ENCODE results near the gene TERT.

TERT gene

DNA sequence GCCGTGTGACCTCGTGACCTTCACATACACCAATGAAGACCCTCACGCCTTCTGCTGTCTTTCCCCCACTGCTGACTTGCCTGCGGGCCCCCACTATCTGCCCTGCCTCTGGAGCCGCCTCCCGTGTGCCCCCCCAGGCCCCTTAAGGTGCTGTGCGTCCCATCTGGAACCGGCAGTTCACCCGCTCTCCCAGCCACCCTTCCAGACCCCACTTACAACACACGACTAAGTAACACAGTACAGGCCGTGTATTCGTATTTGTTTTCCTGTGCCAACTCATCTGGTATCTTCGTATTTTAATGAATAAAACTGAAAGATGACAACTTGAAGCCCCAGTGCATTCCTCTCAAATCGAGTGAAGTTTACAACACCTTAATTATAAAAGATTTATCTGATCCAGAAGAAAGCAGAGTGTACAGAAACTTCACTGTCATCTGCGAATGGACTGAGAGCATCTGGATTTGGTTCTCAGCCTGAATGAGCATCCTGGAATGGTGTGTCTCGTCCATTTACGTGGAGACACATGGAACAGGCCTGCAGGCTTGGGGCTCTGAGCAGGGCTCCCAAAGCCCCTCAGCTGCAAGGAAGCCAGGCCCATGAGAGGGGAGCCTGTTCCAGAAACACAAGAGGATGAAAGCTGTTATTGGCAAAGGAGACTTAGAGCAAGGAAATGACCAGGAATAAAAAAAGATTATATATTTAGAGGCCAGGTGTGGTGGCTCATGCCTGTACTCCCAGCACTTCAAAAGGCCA is 21.9 kb upstream of the TERT start:
- Histone ChIP-seq H3K9me3 (ENCODE audit: insufficient read depth, low read length, severe bottlenecking) (no peaks in the 10 kb centered on the region), H4K20me1 (ENCODE audit: insufficient read depth, low read length) (no peaks in the 10 kb centered on the region), H3K4me1 (ENCODE audit: insufficient read depth, low read length) (peaks cover 97% of the 10 kb centered on the region), H2AFZ (ENCODE audit: low read depth, low read length) (no peak overlapping the region), H3K4me3 (ENCODE audit: low read depth in 1 of 2, low read length in 2 of 2) (peak overlapping the region in 1 of 2 experiments; percentile 27; a peak in 1 of 4 replicates), H3K36me3 (ENCODE audit: insufficient read depth, low read length) (peaks cover 46% of the 10 kb centered on the region), H3K27me3 (ENCODE audit: insufficient read depth, low read length, poor library complexity) (no peaks in the 10 kb centered on the region), H3K27ac (ENCODE audit: low read length) (peak overlapping the region; percentile 96), H3K79me2 (ENCODE audit: insufficient read depth, low read length) (peaks cover 21% of the 10 kb centered on the region), H3K9ac (ENCODE audit: low read depth, low read length) (peak overlapping the region; percentile 61), H3K4me2 (ENCODE audit: insufficient read depth, low read length) (peak overlapping the region; percentile 62)
- ATAC-seq (ENCODE audit: insufficient read depth, low read depth) (no peak), DNase-seq (peak; percentile 45)
- no peak for TF ChIP-seq EZH2 (IDR thresholded peaks at IDR 0.05; ENCODE audit: borderline replicate concordance, low read depth, low read length, severe bottlenecking)
- TF ChIP-seq, protein P1, sequence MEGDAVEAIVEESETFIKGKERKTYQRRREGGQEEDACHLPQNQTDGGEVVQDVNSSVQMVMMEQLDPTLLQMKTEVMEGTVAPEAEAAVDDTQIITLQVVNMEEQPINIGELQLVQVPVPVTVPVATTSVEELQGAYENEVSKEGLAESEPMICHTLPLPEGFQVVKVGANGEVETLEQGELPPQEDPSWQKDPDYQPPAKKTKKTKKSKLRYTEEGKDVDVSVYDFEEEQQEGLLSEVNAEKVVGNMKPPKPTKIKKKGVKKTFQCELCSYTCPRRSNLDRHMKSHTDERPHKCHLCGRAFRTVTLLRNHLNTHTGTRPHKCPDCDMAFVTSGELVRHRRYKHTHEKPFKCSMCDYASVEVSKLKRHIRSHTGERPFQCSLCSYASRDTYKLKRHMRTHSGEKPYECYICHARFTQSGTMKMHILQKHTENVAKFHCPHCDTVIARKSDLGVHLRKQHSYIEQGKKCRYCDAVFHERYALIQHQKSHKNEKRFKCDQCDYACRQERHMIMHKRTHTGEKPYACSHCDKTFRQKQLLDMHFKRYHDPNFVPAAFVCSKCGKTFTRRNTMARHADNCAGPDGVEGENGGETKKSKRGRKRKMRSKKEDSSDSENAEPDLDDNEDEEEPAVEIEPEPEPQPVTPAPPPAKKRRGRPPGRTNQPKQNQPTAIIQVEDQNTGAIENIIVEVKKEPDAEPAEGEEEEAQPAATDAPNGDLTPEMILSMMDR (IDR thresholded peaks at IDR 0.05; ENCODE audit: borderline replicate concordance, extremely low read depth, low read length, poor library complexity, severe bottlenecking) = no peak

DNA sequence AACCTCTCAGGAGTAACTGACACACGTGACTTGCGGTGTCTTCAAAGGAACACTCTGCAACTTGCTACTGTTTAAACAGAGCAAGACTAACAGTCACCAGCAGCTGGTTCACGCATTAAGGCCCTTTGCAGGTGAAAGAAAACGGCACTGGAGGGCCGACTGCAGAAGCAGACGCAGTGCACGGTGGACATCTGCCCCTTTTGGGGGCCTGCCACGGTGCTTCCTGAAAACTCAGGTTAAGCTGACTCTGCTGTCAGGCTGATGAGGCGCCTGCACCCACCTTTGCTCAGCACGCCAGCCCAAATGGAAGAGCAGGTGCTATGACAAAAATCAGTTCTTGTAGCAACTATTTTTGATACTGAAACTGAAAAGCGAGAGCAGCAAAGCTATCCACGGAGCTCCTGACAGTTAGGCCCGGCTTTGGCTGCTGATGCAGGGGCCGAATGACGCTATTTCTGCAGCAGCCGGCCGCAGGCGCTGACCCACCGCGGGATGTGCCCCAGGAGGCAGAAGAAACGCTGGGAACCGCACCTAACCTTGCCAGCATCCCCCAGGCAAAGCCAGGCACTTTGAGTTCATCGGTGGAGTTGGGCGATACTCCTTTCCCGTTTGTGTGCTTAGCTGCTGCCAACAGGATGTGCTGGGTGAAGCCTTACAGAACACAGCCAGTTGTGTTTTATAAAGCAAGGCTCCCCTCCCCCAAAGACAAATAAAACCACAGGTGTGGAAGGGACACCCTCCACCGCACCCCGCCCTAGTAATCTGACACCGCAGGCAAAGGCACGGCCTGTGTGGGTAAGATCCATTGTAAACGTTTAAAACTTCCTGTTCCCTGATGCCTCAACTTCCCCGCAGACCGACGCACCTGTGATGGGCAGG is 21.1 kb upstream of the TERT start:
- TF ChIP-seq, protein P1 (IDR thresholded peaks at IDR 0.05; ENCODE audit: borderline replicate concordance, extremely low read depth, low read length, poor library complexity, severe bottlenecking) = peak; percentile 1
- no peak for TF ChIP-seq EZH2 (IDR thresholded peaks at IDR 0.05; ENCODE audit: borderline replicate concordance, low read depth, low read length, severe bottlenecking)
- H3K36me3 ChIP-seq (ENCODE audit: insufficient read depth, low read length) = peaks cover 38% of the 10 kb centered on the region
- peak overlapping the region; percentile 62 for H3K4me2 ChIP-seq (ENCODE audit: insufficient read depth, low read length)
- no peak overlapping the region for H2AFZ ChIP-seq (ENCODE audit: low read depth, low read length)
- DNase-seq (peak; percentile 98), ATAC-seq (ENCODE audit: insufficient read depth, low read depth) (peak; percentile 67)
- peak overlapping the region in 1 of 2 experiments; percentile 44; a peak in 2 of 4 replicates for H3K4me3 ChIP-seq (ENCODE audit: low read depth in 1 of 2, low read length in 2 of 2)
- H3K9ac ChIP-seq (ENCODE audit: low read depth, low read length) = peak overlapping the region; percentile 88
- no peaks in the 10 kb centered on the region for H4K20me1 ChIP-seq (ENCODE audit: insufficient read depth, low read length)
- H3K79me2 ChIP-seq (ENCODE audit: insufficient read depth, low read length) = peaks cover 21% of the 10 kb centered on the region
- peaks cover 98% of the 10 kb centered on the region for H3K4me1 ChIP-seq (ENCODE audit: insufficient read depth, low read length)
- H3K9me3 ChIP-seq (ENCODE audit: insufficient read depth, low read length, severe bottlenecking) = peaks cover 8% of the 10 kb centered on the region
- H3K27me3 ChIP-seq (ENCODE audit: insufficient read depth, low read length, poor library complexity) = no peaks in the 10 kb centered on the region
- peak overlapping the region; percentile 96 for H3K27ac ChIP-seq (ENCODE audit: low read length)

DNA sequence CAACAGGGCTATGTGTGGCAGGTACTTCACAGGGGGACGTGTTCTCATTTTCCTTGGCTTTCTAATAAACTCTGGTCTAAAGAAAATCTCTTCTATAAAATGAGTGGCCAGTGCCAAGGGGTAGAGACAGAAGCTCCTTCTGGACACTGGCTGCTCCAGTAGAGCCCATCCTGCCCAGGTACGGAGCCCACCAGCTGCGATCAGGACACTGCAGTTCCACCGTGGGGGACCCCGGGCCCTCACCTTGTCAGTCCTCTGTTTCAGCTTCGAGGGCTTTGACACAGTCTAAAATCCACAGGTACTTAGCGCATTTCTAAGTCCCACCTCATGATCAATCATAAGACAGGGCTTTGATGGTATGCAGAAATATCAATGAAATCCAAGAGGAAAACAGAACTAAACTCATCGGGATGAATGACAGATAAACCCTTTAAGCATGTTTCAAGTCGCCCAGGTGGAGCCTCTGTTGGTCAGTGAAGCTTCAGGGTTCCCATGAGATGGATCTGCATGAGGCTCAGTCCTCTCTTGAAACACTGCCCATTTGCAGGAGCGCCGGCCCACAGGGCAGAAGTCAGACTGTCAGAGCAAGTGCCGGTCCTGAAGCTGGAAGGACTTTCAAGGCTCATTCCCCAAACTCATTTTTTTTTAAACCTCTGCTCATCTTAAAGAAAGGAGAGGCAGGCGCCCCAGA is 20.3 kb upstream of the TERT start:
- Histone ChIP-seq H4K20me1 (ENCODE audit: insufficient read depth, low read length) (no peaks in the 10 kb centered on the region), H3K9me3 (ENCODE audit: insufficient read depth, low read length, severe bottlenecking) (peaks cover 15% of the 10 kb centered on the region), H3K9ac (ENCODE audit: low read depth, low read length) (peak overlapping the region; percentile 88), H2AFZ (ENCODE audit: low read depth, low read length) (no peak overlapping the region), H3K4me2 (ENCODE audit: insufficient read depth, low read length) (peak overlapping the region; percentile 62), H3K79me2 (ENCODE audit: insufficient read depth, low read length) (peaks cover 18% of the 10 kb centered on the region), H3K27ac (ENCODE audit: low read length) (peak overlapping the region; percentile 96), H3K4me3 (ENCODE audit: low read depth in 1 of 2, low read length in 2 of 2) (peak overlapping the region in 1 of 2 experiments; percentile 44; a peak in 2 of 4 replicates), H3K4me1 (ENCODE audit: insufficient read depth, low read length) (peaks cover 94% of the 10 kb centered on the region), H3K27me3 (ENCODE audit: insufficient read depth, low read length, poor library complexity) (no peaks in the 10 kb centered on the region), H3K36me3 (ENCODE audit: insufficient read depth, low read length) (peaks cover 30% of the 10 kb centered on the region)
- ATAC-seq (ENCODE audit: insufficient read depth, low read depth) (no peak), DNase-seq (peak; percentile 26)
- TF ChIP-seq, protein P1 (IDR thresholded peaks at IDR 0.05; ENCODE audit: borderline replicate concordance, extremely low read depth, low read length, poor library complexity, severe bottlenecking) = no peak
- no peak for TF ChIP-seq EZH2 (IDR thresholded peaks at IDR 0.05; ENCODE audit: borderline replicate concordance, low read depth, low read length, severe bottlenecking)
